Endothelial cell of umbilical vein (primary cell): Measurements from ENCODE around the gene CCDC27. TPM values are rescaled to one million over a fixed set of nuclear protein-coding genes. Genes with fewer than 3 reads are reported as not detected.

Experiments
- BruUV-seq: library from RNA; stranded (reverse); fragments of 400-500 nt; replicated peaks from 2 replicates; lab custom pipeline; 2021; lab: Mats Ljungman, UMichigan
- CTCF ChIA-PET: fragments of 300-600, 350-600 bp; sonication (Branson Sonifier 250); formaldehyde crosslinking; loops from one replicate; lab custom pipeline; 2021; ENCODE audit warnings: antibody characterized with exemption, inconsistent platforms; lab: Charles Lee
- POLR2A ChIA-PET: fragments of 300-600, 350-600 bp; sonication (Branson Sonifier 250); formaldehyde crosslinking; loops from one replicate; lab custom pipeline; 2021; ENCODE audit warnings: antibody characterized with exemption, inconsistent platforms; lab: Charles Lee
- DNase-seq: peaks from one replicate; pipeline ENCODE4 v3.0.0-alpha.2; 2011; ENCODE audit warnings: low read depth, low spot score
- FAIRE-seq: peaks from 2 replicates; lab custom pipeline; 2011; peaks lifted over from hg19 to GRCh38; lab: Jason Lieb, UNC
- H2AFZ ChIP-seq: 2 replicates; pipeline ENCODE4 v1.6.0; 2012; ENCODE audit warnings: low read depth, low read length, control low read depth, inconsistent platforms
- H3K27ac ChIP-seq: 2 replicates; pipeline ENCODE4 v1.5.1; 2011; ENCODE audit warnings: low read depth, mild to moderate bottlenecking, control low read depth, low read length, moderate library complexity; ENCODE audit not compliant: insufficient read depth
- H3K27me3 ChIP-seq, 2 experiments: 2 replicates each; pipeline versions ENCODE4 v1.6.0 to v1.6.1; 2011; ENCODE audit warnings: low read length in 2 of 2, mixed read lengths in 1 of 2; ENCODE audit not compliant: control insufficient read depth in 2 of 2, insufficient read depth in 2 of 2
- H3K36me3 ChIP-seq, 2 experiments: 2 replicates in 1 of 2; 3 replicates in 1 of 2; pipeline ENCODE4 v1.5.1; 2011; ENCODE audit warnings: low read length in 2 of 2, mild to moderate bottlenecking in 1 of 2, moderate library complexity in 1 of 2; ENCODE audit not compliant: control insufficient read depth in 2 of 2, insufficient read depth in 2 of 2; ENCODE audit errors: extremely low read depth in 1 of 2
- H3K4me1 ChIP-seq: 3 replicates; pipeline ENCODE4 v1.5.1; 2011; ENCODE audit warnings: mild to moderate bottlenecking, low read length; ENCODE audit not compliant: control insufficient read depth, insufficient read depth; ENCODE audit errors: extremely low read depth
- H3K4me2 ChIP-seq: 2 replicates; pipeline ENCODE4 v1.6.1; 2011; ENCODE audit warnings: low read length, control low read depth, mixed read lengths; ENCODE audit not compliant: insufficient read depth
- H3K4me3 ChIP-seq, 3 experiments: fragments of 200-600 bp in 1 of 3; sonication (generic), shearing (Covaris generic) in 1 of 3; replicated peaks in 1 of 3; 2 replicates each; pipeline ENCODE4 v1.5.1; 2011 to 2016; ENCODE audit warnings: control low read depth in 3 of 3, low read length in 3 of 3, mild to moderate bottlenecking in 2 of 3, inconsistent platforms in 1 of 3, low read depth in 1 of 3, moderate library complexity in 1 of 3; ENCODE audit not compliant: insufficient read depth in 1 of 3
- H3K79me2 ChIP-seq: 2 replicates; pipeline ENCODE4 v1.6.0; 2012; ENCODE audit warnings: low read length, inconsistent platforms; ENCODE audit not compliant: control insufficient read depth, insufficient read depth
- H3K9ac ChIP-seq: replicated peaks from 2 replicates; pipeline ENCODE3; 2011; ENCODE audit warnings: low read length, control low read depth; ENCODE audit not compliant: insufficient read depth; ENCODE audit errors: extremely low read depth
- H3K9me1 ChIP-seq: replicated peaks from 3 replicates; pipeline ENCODE4 v1.6.0; 2011; ENCODE audit warnings: mild to moderate bottlenecking, low read length; ENCODE audit not compliant: control insufficient read depth, insufficient read depth; ENCODE audit errors: extremely low read depth
- H3K9me3 ChIP-seq: replicated peaks from 2 replicates; pipeline ENCODE4 v1.5.1; 2012; ENCODE audit warnings: low read length, inconsistent platforms; ENCODE audit not compliant: control insufficient read depth, insufficient read depth
- H4K20me1 ChIP-seq: replicated peaks from 2 replicates; pipeline ENCODE3; 2011; ENCODE audit warnings: mild to moderate bottlenecking, low read length; ENCODE audit not compliant: control insufficient read depth, insufficient read depth; ENCODE audit errors: extremely low read depth
- CTCF ChIP-seq, 2 donors: IDR thresholded peaks; 1 replicate in 1 of 2; 2 replicates in 1 of 2; pipeline ENCODE4 v1.5.1; 2011; ENCODE audit warnings: low read length in 2 of 2, mild to moderate bottlenecking in 2 of 2, moderate library complexity in 2 of 2, control low read depth in 1 of 2, inconsistent platforms in 1 of 2, low read depth in 1 of 2; ENCODE audit not compliant: insufficient read depth in 1 of 2; ENCODE audit errors: extremely low read depth in 1 of 2
- EZH2 ChIP-seq: IDR thresholded peaks from 2 replicates; pipeline ENCODE4 v1.6.1; 2012; ENCODE audit warnings: borderline replicate concordance, low read depth, mild to moderate bottlenecking, moderate library complexity, low read length, inconsistent platforms; ENCODE audit not compliant: severe bottlenecking
- FOS ChIP-seq: IDR thresholded peaks from 2 replicates; pipeline ENCODE4 v1.6.1; 2011; ENCODE audit warnings: mild to moderate bottlenecking, low read length, moderate library complexity, borderline replicate concordance; ENCODE audit not compliant: insufficient read depth
- GATA2 ChIP-seq: IDR thresholded peaks from 2 replicates; pipeline ENCODE4 v1.7.0; 2011; ENCODE audit warnings: low read depth, mild to moderate bottlenecking, moderate library complexity, mixed read lengths, low read length; ENCODE audit not compliant: insufficient read length, insufficient read depth
- JUN ChIP-seq: IDR thresholded peaks from 2 replicates; pipeline ENCODE4 v1.6.1; 2011; ENCODE audit warnings: borderline replicate concordance, low read depth; ENCODE audit not compliant: insufficient read length, insufficient read depth
- POLR2A ChIP-seq: IDR thresholded peaks from 2 replicates; pipeline ENCODE4 v1.6.1; 2012; ENCODE audit warnings: low read depth, mild to moderate bottlenecking, control low read depth, low read length
- dilution Hi-C: fragments of 300-500 bp; cut with MboI; formaldehyde crosslinking; loops from one replicate; pipeline ENCODE4 v1.15.0; 2019; ENCODE audit warnings: low sequenced_read_pairs; ENCODE audit not compliant: extremely low pct_ligation_motif_present
- intact Hi-C: fragments of 100-400 bp; cut with micrococcal nuclease; formaldehyde crosslinking; loops from one replicate; pipeline ENCODE4 v1.10.0; 2022
- polyA plus RNA-seq, 4 experiments: library from polyadenylated mRNA; depleted of rRNA in 3 of 4; stranded (reverse) in 3 of 4; unstranded in 1 of 4; fragments of >200 nt; gene quantifications; 2 replicates each; pipeline versions ENCODE4 v1.2.1 to v1.2.3, GENCODE V29; 2011 to 2012; ENCODE audit warnings: missing spikeins in 1 of 4
- total RNA-seq: library from RNA; stranded (reverse); gene quantifications from 2 replicates; pipeline ENCODE4 v1.2.3, GENCODE V29; 2021

CCDC27 gene
- total and polyA plus RNA-seq, 2 donors (not counting 3 experiments of a cell fraction or from before 2014, with no cell fraction given) = not detected

- TF ChIP-seq JUN (no peak), POLR2A (no peak), GATA2 (no peak), EZH2 (no peak)
- BruUV-seq = no TSS peak
- no peaks in the 10 kb centered on the region for H3K9me3 ChIP-seq
- intact Hi-C loops (loop anchor here (5.0 kb wide), 1 partner anchor 127 kb away; the partner anchor contains the start of gene C1orf174), dilution Hi-C loops (no loop called here)
- H3K36me3 ChIP-seq = peaks cover under 1 to 7% of the 10 kb centered on the region in 2 experiments
- no peak overlapping the region for H3K9ac ChIP-seq
- H3K27ac ChIP-seq = no peak overlapping the region
- POLR2A ChIA-PET = no interaction called here
- H3K9me1 ChIP-seq = no peaks in the 10 kb centered on the region
- FAIRE-seq (no peak), DNase-seq (no peak)
- H2AFZ ChIP-seq = no peak overlapping the region
- peaks cover 6% of the 10 kb centered on the region for H3K4me1 ChIP-seq
- no peak overlapping the region for H3K4me3 ChIP-seq
- H3K4me2 ChIP-seq = no peak overlapping the region
- H4K20me1 ChIP-seq = no peaks in the 10 kb centered on the region
- H3K27me3 ChIP-seq = no peaks in the 10 kb centered on the region
- H3K79me2 ChIP-seq = no peaks in the 10 kb centered on the region
- CTCF ChIA-PET = interaction anchor here (0.7 to 1.9 kb wide), 3 partner anchors 21 to 322 kb away, joined by 4 to 7 read pairs (median 5); partner anchors contain the start of gene LRRC47
Measured at GRCh38 chr1:3774946-3775489, 22.8 kb downstream of the CCDC27 start.

- no peaks in the 10 kb centered on the region for H3K9me3 ChIP-seq
- H3K79me2 ChIP-seq = no peaks in the 10 kb centered on the region
- DNase-seq (no peak), FAIRE-seq (no peak)
- H4K20me1 ChIP-seq = no peaks in the 10 kb centered on the region
- TF ChIP-seq EZH2 = no peak
- no peak for TF ChIP-seq FOS
- TF ChIP-seq JUN = no peak
- TF ChIP-seq CTCF (IDR thresholded peaks at IDR 0.05; ENCODE audit: extremely low read depth in 1 of 2, insufficient read depth in 1 of 2, low read depth in 1 of 2, low read length in 2 of 2) = peak in 1 of 2 donors; percentile 16
- no peak for TF ChIP-seq POLR2A
- TF ChIP-seq GATA2 = no peak
- H3K9me1 ChIP-seq = no peaks in the 10 kb centered on the region
- H3K27me3 ChIP-seq = no peaks in the 10 kb centered on the region
- ChIA-PET POLR2A (no interaction called here), CTCF (interaction anchor here (0.7 to 1.9 kb wide), 3 partner anchors 21 to 323 kb away, joined by 4 to 7 read pairs (median 5); partner anchors contain the start of gene LRRC47)
- no peak overlapping the region for H3K4me2 ChIP-seq
- dilution Hi-C loops = no loop called here
- intact Hi-C loops = no loop called here
- H3K4me3 ChIP-seq = no peak overlapping the region
- no peak overlapping the region for H3K27ac ChIP-seq
- H2AFZ ChIP-seq = no peak overlapping the region
- H3K36me3 ChIP-seq = peaks cover 3 to 14% of the 10 kb centered on the region in 2 experiments
- H3K9ac ChIP-seq = no peak overlapping the region
- H3K4me1 ChIP-seq = peaks cover 6% of the 10 kb centered on the region
- BruUV-seq = no TSS peak
Measured at GRCh38 chr1:3775490-3776230, 23.4 kb downstream of the CCDC27 start.
